ENCODE data around the gene AQP1.

GRCh38 chr7:30906515-30907240, 5.0 kb upstream of the AQP1 start:
- TF ChIP-seq CTCF (conservative IDR thresholded peaks at IDR 0.05 in 1 of 2, IDR thresholded peaks at IDR 0.05 in 1 of 2; ENCODE audit: extremely low read depth in 1 of 2, insufficient read depth in 1 of 2, low read depth in 1 of 2, low read length in 2 of 2) (no peak), EZH2 (IDR thresholded peaks at IDR 0.05; ENCODE audit: borderline replicate concordance, low read length) (no peak)
